ENCODE measurements around the gene BTBD8.

GRCh38 chr1:92219028-92219427 is 138.9 kb downstream of the BTBD8 start:
- no peak for TF ChIP-seq EZH2 (IDR thresholded peaks at IDR 0.05; ENCODE audit: low read length, unreplicated experiment)
- no peak for TF ChIP-seq EZH2phosphoT487 (IDR thresholded peaks at IDR 0.05; ENCODE audit: borderline replicate concordance, low read length)
